Ishikawa (cell line): ENCODE results near the gene CPNE1.

Experiments
- CEBPB ChIP-seq: IDR thresholded peaks from 2 replicates; pipeline ENCODE4 v1.6.1; 2012
- CREB1 ChIP-seq: IDR thresholded peaks from 2 replicates; pipeline ENCODE4 v1.6.1; 2012; ENCODE audit warnings: low read depth
- EGR1 ChIP-seq: IDR thresholded peaks from 2 replicates; pipeline ENCODE4 v1.6.1; 2012
- EP300 ChIP-seq: IDR thresholded peaks from 2 replicates; pipeline ENCODE4 v1.6.1; 2012; ENCODE audit warnings: borderline replicate concordance
- FOXM1 ChIP-seq: IDR thresholded peaks from 2 replicates; pipeline ENCODE4 v1.6.1; 2012; ENCODE audit warnings: low read depth, borderline replicate concordance
- MAX ChIP-seq: IDR thresholded peaks from 2 replicates; pipeline ENCODE4 v1.6.1; 2012
- NFIC ChIP-seq: IDR thresholded peaks from 2 replicates; pipeline ENCODE4 v1.6.1; 2012
- RAD21 ChIP-seq: IDR thresholded peaks from 2 replicates; pipeline ENCODE4 v1.6.1; 2012; ENCODE audit warnings: low read depth
- REST ChIP-seq: IDR thresholded peaks from 2 replicates; pipeline ENCODE4 v1.6.1; 2012; ENCODE audit warnings: low read depth, mild to moderate bottlenecking
- TAF1 ChIP-seq: IDR thresholded peaks from 2 replicates; pipeline ENCODE4 v1.6.1; 2012; ENCODE audit warnings: low read depth, mild to moderate bottlenecking
- TCF12 ChIP-seq: IDR thresholded peaks from 2 replicates; pipeline ENCODE4 v1.6.1; 2012; ENCODE audit warnings: low read depth
- TEAD4 ChIP-seq: IDR thresholded peaks from 2 replicates; pipeline ENCODE4 v1.6.1; 2012
- USF1 ChIP-seq: IDR thresholded peaks from 2 replicates; pipeline ENCODE4 v1.6.1; 2012
- YY1 ChIP-seq: IDR thresholded peaks from 2 replicates; pipeline ENCODE4 v1.6.1; 2012; ENCODE audit warnings: low read depth
- ZBTB7A ChIP-seq: IDR thresholded peaks from 2 replicates; pipeline ENCODE4 v1.6.1; 2012; ENCODE audit warnings: low read depth

The CPNE1 gene

GRCh38 chr20:35695245-35695749 is 30.6 kb upstream of the CPNE1 start:
- no peak for TF ChIP-seq ZBTB7A

GRCh38 chr20:35690265-35690664 is 25.6 kb upstream of the CPNE1 start:
- no peak for TF ChIP-seq REST
- TF ChIP-seq CEBPB = no peak
- no peak for TF ChIP-seq EGR1
- no peak for TF ChIP-seq TEAD4
- no peak for TF ChIP-seq NFIC
- no peak for TF ChIP-seq ZBTB7A
- TF ChIP-seq USF1 = no peak
- no peak for TF ChIP-seq MAX
- TF ChIP-seq EP300 = no peak
- TF ChIP-seq TAF1 = no peak
- no peak for TF ChIP-seq FOXM1
- TF ChIP-seq CREB1 = no peak
- no peak for TF ChIP-seq TCF12
- no peak for TF ChIP-seq YY1
- TF ChIP-seq RAD21 = no peak

GRCh38 chr20:35686872-35687271 is 22.2 kb upstream of the CPNE1 start:
- TF ChIP-seq RAD21 = peak; percentile 41

GRCh38 chr20:35681960-35682359 is 17.3 kb upstream of the CPNE1 start:
- TF ChIP-seq TAF1 (no peak), NFIC (no peak), MAX (no peak), YY1 (no peak), TEAD4 (no peak)

- TF ChIP-seq EP300 (no peak), NFIC (no peak), EGR1 (no peak), TAF1 (no peak), CREB1 (no peak)
Observed at GRCh38 chr20:35680452-35681183, 15.9 kb upstream of the CPNE1 start.

GRCh38 chr20:35674921-35675320 is 10.2 kb upstream of the CPNE1 start:
- no peak for TF ChIP-seq ZBTB7A

GRCh38 chr20:35673884-35674283 is 9.2 kb upstream of the CPNE1 start:
- TF ChIP-seq RAD21 (no peak), FOXM1 (no peak), EP300 (no peak), TAF1 (no peak), YY1 (no peak), TCF12 (no peak), MAX (no peak), CREB1 (no peak), EGR1 (no peak), REST (no peak), USF1 (no peak), NFIC (no peak), ZBTB7A (no peak)
